HG03066 (cell line): Measurements from ENCODE around the gene TNIK.

ENCODE experiments used
- ATAC-seq: cut with Tn5 transposase; IDR thresholded peaks from one replicate; pipeline ENCODE4 v1.9.1; 2021; ENCODE audit warnings: low read depth; ENCODE audit not compliant: unreplicated experiment

Gene TNIK

GRCh38 chr3:171346582-171347300, 113.5 kb downstream of the TNIK start:
- no peak for ATAC-seq

DNA sequence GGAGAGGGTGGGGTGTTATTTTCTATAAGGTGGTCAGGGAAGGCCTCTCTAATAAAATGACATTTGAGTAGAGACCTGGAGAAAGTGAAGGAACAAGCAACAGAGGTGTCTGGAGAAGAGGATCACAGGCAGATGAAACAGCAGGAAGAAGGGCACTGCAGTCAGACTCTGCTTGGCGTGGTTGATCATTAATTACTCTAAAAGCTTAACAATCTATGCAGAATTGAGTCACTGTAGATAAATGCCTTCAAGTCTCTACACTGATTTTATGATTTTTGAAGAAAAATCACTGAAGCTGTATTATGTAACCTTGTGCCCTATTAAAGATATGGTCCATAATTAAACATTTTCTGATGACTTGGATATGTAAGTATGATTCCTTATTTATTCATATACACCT, 114.2 kb downstream of the TNIK start:
- ATAC-seq: no peak

DNA sequence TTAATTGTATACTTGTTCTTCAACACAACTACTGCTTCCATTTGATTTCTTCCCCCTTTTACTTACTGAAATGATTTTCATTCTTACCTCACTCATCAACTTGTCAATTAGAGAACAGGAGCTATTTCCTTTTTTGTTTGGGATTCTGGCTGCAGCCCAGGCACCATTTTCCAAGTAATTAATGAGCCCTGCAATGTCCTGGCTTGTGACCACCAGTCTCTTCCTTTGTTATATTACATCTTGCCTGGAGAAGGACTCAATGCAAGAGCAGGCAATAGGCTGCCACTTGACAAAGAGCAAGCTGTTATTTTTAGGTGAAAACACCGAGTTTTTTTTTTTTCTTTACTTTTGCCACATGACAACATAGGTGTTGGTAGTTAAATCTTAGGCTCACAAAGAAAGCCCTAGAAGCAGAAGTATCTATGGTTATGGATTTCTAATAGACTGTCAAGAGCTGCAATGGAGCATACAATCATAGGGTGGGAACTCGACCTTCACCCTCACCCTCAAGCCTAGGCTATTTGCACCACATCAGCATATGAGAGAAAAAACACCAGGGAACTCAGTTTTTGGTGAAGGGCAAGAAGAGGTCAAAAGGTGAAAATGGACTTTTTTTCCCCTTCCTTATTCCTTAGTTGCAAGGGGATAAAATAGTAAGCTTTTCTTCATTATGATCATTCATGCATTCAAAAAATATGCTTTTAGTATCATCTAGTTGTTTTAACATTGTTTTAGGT, 114.9 kb downstream of the TNIK start:
- no peak for ATAC-seq

DNA sequence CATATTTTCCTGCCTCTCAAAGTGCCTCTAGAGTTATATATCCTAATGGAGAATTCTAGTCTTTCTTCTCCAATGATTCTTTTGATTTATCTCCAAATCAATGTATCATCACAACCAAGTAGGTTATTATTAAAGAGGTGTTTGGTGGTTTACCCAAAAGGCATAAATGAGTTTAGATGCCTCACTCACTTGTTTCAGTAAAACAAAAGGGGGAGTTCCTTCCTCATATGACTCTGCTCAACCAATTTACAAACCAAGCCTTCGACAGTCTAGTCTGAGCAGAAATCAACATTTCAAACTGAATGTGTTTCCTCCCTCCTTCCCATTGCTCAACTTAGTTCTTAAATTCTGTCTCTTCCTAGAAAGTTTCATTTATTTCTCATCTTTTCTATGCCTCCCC, 116.5 kb downstream of the TNIK start:
- ATAC-seq: no peak

GRCh38 chr3:171342783-171343420, 117.3 kb downstream of the TNIK start:
- ATAC-seq: no peak

DNA sequence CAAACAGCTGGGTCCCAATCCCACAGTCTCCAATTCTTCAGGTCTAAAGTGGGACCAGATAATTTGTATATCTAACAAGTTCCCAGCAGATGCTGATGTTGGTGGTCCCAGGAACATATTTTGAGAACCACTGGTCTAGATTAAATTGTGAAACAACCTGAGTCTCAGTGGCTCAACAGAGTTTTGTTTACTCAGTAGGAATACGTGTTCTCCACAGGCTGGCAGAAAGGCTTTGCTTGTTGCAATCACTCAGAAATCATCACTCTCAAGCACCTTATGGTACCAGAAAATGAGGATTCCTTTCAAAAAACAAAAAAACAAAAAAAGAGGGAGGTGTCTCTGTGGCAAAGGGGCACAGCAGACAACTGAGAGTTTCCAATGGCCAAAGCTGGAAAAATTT, 118.0 kb downstream of the TNIK start:
- no peak for ATAC-seq

GRCh38 chr3:171340434-171340833, 119.8 kb downstream of the TNIK start:
- ATAC-seq: no peak

DNA sequence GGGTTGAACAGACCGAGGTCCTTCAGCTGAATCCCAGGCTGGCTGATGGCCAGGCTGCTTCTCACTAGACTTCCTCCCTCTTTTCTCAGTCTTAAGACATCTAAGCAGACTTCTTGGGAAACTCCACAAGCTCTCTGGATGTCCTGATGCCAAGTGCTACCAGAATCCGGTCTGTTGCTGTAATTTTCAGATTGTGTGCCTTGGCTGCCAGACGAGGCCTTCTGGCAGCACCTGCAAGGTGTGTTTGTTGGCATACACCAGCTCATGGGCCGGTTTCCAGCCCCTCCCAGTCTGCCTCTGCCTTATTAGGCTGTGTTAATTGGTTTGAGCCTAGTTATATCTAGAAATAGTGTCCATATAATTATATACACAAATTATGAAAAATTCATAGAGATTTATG, 120.6 kb downstream of the TNIK start:
- no peak for ATAC-seq

- ATAC-seq: no peak
Observed at GRCh38 chr3:171336406-171336805, 123.8 kb downstream of the TNIK start.

GRCh38 chr3:171335559-171335958, 124.6 kb downstream of the TNIK start:
- ATAC-seq: no peak

GRCh38 chr3:171334465-171334811, 125.8 kb downstream of the TNIK start:
- no peak for ATAC-seq

- no peak for ATAC-seq
Observed at GRCh38 chr3:171333784-171334464, 126.3 kb downstream of the TNIK start.

GRCh38 chr3:171330938-171331337, 129.3 kb downstream of the TNIK start:
- ATAC-seq: no peak

DNA sequence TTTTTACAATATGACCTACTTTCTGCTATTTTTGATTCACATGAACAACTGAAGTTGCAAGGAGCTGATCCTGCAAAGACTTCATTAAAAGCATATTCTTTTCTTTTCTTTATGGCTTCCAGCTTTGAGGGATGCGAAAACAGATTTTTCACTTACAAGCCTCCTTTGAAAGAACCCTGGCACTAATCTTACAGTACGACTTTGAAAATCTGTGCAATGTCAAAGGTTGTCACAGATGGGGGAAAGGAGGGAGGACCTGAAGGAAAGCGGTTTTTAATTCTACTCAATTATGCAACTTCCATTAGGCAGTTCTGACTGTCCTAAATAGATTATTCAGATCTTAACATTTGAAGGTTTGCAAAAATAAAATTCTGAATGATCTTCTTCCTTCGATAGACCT, 130.5 kb downstream of the TNIK start:
- ATAC-seq: no peak

DNA sequence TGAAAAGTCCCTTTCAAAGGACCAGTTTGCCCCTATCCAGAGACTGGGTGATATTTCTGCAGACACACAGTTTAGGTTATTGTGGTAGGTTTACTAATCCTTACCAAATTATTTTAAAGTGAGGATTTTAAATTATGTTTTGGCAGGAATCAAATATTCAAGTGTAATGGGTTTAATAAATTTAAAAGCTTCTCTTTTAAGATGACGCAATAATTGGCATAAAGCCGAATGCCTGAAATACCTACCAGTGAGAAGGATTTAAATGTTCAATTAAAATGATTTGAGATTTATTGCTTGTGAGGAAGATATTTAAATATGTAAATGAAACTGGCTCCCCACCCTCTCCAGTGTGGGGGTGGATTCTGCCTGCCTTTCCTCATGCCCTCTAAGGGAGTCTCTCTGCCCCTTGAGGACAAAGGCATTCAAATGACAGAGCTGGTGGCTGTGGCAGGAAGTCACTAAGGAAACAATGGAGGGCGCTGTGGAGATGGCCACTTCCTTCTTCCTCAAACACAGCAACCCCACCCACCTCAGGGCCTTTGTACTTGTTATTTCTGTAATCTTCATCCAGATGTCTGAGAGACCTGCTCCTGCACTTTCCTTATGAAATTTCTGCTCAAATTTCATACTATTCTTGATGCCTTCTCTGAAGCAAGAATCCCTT, 131.7 kb downstream of the TNIK start:
- ATAC-seq: no peak

GRCh38 chr3:171327441-171328174, 132.6 kb downstream of the TNIK start:
- no peak for ATAC-seq

DNA sequence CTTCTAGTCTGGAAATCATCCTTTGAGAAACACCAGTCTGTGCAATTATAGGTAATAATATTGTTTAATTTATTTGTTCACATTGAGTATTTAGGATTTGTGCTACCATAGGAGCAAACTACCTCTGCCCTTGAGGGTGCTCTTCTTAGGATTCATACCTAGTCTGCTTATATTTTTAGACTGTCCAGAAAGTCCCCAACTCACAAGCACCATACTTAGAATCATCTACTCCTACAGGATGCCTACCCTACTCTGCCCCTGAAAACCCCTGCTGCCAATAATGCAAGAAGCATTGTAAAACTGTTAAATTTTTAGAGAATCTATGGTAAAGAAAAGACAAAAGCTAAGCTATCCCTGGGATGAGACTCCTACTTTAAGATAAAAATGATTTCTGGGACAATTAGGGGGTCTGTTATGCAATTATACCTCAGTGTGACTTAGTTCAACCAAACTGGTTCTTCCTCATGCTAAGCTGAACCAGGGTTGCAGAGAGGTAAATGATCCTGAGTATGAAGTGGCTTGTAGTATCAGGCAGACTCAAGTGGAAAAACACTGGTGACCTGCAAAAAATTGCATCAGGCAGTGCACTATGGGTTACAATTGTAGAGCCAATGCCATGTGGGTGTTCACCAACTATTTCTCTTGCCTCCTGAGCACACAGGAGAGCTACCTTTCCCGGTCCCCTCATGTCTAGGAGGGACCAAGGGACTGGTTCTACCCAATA, 133.3 kb downstream of the TNIK start:
- ATAC-seq: no peak

- ATAC-seq: no peak
Observed at GRCh38 chr3:171323938-171324536, 136.2 kb downstream of the TNIK start.
